Activated CD8-positive, alpha-beta memory T cell treated with anti-CD3 and anti-CD28 coated beads, Interleukin-2, amount 50 U/mL, for 4 hours (primary cell): ENCODE results near the gene CHD6.

Experiments used
- DNase-seq: peaks from one replicate; pipeline ENCODE4 v3.0.0-alpha.2; 2020

The CHD6 gene

GRCh38 chr20:41586772-41587171 is 31.4 kb downstream of the CHD6 start:
- no peak for DNase-seq

DNA sequence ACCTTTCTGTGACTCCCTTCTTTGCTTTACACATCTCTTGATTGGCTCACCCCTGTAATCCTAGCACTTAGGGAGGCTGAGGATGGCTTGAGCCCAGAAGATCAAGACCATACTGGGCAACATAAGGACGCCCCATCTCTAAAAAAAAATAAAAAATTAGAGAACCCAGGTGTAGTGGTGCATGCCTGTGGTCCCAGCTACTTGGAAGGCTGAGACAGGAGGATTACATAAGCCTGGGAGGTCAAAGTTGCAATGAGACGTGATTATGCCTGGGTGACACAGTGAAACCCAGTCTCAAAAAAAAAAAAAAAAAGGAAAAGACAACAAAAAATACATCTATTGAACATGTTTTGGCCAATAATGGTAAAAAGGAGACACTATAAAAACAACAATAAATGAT is 37.8 kb downstream of the CHD6 start:
- DNase-seq: no peak

- no peak for DNase-seq
Observed at GRCh38 chr20:41577129-41578009, 40.8 kb downstream of the CHD6 start.

DNA sequence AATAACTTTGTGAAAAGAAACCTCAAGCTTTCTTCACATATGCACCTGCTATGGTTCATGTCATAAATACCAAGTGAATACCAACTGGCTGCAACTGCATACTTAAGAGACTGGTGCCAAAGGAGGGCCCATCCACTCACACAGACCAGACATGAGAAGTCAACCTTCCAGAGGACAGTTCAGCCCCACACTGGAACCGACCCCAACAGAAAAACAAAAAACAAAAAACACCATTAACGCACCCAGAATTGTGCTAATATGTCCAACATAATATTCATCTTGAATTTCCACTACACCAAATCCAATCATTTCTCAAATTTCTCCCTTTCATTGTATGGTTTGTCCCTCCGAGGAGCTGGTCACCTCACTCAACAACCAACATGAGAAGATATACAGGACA is 42.8 kb downstream of the CHD6 start:
- no peak for DNase-seq

DNA sequence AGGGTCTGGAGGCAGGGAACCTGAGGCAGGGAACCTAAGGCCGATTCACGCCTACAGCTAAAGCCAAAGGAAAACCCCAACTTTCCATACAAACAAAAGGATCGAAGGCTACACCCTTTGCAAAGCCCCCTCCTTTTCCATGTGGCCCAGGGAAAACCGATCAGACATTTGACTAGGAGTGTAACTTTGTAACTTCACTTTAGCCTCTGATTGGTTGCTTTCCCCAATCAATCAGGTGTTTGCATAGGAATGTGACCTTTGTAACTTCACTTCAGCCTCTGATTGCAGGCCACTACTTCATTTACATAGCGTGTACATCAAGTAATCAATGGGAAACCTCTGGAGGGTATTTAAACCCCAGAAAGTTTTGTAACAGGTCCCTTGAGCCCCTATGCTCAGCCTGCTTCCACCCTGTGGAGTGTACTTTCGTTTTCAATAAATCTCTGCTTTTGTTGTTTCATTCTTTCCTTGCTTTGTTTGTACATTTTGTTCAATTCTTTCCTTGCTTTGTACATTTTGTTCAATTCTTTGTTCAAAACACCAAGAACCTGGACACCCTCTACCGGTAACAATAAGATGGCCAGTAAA is 43.3 kb downstream of the CHD6 start:
- no peak for DNase-seq

GRCh38 chr20:41573955-41574354 is 44.2 kb downstream of the CHD6 start:
- DNase-seq: no peak

GRCh38 chr20:41572010-41572572 is 46.1 kb downstream of the CHD6 start:
- no peak for DNase-seq

- no peak for DNase-seq
Observed at GRCh38 chr20:41571006-41571405, 47.2 kb downstream of the CHD6 start.

DNA sequence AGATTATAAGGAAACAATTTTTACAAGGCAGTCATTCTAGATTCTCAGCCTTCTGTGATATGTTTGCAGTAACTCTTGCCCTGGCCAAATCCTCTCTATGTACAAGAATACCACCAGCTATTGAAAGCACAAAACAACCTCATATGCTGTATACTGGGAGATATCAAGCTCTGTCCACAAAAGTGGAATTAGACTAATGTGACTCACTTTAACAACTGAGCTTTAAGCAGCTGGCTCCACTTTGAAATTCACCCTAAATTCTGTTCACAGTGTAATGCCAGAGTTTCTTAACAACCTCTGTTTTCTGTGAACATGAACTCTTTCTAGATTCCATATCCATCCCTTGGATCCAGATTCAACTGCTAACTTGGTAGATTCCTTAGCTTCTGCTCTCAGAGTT is 47.6 kb downstream of the CHD6 start:
- no peak for DNase-seq

DNA sequence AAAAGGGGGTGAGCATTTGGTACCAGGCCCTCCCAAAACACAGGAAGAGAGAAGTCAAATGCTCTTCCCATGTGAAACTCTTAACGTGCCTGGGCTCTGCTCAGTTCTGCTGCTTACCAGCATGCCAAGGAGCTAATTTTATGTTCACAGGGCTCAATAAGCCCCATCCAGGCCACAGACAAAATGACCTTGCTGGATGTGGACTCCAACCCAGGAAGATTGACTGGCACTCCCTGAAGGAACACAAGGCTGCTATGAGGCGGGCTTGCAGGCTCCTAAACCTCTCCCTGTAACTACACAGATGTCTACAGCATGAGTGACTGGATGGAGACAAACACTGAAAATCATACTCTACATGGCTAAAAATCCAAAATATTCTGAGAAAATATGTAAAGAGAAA is 50.6 kb downstream of the CHD6 start:
- DNase-seq: no peak

DNA sequence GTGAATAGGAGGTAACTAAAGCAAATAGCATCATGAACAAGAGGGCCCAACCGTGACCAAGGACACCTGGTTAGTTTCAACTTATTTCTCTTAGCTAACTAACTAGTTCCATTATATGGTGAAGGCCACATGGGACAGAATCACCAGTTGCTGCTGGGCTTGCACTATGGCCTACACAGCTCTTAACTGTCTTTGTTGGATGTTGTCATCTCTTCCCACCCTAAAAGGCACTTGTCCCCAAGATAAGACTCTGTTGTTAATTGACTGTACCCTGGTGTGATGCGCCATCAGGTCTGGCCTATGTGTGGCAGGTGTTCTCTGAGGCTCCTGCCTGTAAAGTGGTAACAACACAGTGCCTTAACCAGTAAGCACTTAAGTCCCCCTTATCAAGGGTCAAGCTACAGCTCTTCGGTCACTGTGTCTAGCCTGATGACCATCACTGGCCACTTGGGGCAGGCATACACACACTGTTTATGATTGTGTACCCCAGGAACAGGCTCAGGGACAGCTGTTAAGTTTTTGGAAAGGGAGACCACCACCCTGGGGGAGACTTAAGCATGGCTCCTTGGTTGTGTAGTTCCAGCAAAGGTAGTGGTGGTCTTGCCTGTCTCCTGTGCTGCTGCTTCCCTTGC is 51.2 kb downstream of the CHD6 start:
- no peak for DNase-seq

DNA sequence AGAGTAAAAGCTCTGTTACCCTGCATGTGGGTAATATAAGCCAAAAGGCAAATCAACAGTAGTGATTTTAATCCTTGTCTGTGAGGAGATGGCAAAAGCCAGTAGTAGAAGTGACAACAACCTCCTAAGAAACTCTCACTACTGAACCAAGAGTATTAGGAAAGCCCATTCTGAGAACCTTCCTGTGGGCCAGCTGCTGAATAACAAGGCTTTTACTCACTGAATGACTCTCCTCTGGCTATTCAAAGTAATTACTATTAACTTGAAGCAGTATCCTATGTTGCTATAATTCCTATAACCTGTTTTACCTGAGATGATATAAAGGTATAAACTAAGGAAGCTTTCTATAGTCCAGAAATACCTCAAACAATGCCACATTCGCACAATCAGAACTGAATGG is 55.1 kb downstream of the CHD6 start:
- DNase-seq: no peak

DNA sequence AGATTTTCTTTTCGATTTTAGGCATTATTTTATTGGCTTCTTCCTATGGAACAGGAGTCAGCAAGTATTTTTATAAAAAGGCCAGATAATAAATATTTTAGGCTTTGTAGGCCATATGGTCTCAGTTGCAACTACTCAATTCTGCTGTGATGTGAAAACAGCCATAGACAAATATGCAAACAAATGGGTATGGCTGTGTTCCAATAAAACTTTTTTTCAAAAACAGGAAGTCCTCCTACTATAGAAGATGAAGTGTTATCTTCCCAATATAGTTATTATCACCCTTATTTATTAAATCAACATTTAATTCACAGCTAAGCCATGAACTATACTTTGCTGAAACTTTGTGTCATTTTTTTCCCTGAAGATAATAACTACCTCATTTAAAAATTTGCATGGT is 57.2 kb downstream of the CHD6 start:
- DNase-seq: no peak

- no peak for DNase-seq
Observed at GRCh38 chr20:41559658-41560057, 58.5 kb downstream of the CHD6 start.

DNA sequence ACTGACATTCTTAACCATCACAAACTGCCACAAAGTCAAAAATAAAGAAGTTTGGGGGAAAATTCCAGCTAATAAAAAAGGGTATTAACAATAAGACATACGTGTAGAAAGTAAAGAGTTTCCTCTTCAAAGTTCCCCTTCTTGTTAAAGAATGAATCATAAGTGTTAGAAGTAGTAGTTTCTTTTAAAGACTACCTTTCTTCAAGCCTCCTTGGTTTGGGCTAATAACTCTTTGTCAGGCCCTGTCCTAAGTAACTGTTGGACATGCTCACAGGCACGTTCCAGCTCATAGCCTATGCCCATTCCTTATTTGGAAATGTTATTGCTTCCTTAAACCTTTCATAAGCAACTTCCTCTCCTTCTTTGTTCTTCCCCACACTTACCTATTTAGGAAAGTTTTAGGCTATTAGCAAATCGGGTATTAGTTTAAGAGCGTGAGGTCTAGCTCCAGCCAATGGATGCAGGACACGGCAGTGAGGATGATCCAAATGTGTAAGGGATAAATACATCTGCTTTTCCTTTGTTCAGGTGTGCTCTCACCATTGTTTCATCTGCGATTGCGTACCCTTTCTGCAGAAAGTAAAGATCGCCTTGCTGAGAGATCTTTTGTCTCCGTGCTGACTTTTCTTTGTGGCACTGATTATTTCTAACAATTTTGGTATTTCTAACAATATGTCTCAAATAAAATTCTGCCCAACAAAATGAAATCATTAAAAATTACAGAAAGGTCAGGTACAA is 64.9 kb downstream of the CHD6 start:
- no peak for DNase-seq

GRCh38 chr20:41552295-41553068 is 65.7 kb downstream of the CHD6 start:
- no peak for DNase-seq

GRCh38 chr20:41551011-41551705 is 67.0 kb downstream of the CHD6 start:
- no peak for DNase-seq

DNA sequence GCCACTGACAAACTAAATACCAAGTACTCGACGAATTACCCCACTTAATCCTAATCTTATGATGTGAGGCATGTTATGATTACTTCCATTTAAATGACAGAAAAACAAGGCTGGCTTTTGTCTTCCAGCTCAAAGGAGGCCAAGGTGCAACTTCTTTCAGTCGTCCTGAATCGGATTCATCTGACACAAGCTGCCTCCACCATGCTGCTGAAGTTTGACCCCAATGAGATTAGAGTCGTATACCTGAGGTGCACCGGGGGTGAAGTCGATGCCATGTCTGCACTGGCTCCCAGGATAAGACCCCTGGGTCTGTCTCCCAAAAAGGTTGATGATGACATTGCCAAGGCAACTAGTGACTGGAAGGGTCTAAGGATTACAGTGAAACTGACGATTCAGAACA is 71.0 kb downstream of the CHD6 start:
- DNase-seq: no peak

GRCh38 chr20:41546535-41546934 is 71.6 kb downstream of the CHD6 start:
- no peak for DNase-seq

DNA sequence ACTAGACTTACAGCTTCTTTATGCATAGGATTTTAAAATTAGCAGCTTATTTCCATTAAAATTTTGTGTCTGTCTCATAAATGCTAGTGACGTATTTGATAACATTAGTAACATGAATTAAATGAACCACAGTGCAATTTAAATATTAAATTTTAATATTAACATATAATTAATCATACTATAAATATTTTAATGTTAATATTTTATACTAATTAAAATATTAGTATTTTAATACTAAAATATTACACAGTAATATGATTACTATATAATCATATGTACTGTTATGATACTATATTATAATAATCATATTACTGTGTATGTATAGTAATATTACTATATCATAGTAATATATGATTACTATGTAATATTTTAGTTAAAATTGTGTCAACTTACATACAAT is 73.7 kb downstream of the CHD6 start:
- DNase-seq: no peak

DNA sequence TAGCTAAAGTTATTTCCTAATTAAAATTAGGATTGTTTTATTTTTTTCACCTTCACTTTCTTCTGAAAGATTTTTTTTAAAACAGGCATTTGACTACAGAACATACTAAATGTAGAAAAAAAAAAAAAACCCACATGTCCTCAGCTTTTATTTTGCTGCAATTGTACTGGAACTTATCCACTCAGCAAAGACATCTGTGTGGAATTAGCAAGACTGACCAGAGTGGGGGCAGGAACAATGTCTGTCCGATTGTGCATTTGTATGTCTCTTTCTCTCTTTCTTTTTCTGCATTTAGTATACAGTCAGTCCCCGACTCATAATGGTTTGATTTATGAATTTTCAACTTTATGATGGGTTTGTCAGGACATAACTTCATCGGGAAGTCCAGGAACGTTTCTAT is 77.3 kb downstream of the CHD6 start:
- DNase-seq: no peak

DNA sequence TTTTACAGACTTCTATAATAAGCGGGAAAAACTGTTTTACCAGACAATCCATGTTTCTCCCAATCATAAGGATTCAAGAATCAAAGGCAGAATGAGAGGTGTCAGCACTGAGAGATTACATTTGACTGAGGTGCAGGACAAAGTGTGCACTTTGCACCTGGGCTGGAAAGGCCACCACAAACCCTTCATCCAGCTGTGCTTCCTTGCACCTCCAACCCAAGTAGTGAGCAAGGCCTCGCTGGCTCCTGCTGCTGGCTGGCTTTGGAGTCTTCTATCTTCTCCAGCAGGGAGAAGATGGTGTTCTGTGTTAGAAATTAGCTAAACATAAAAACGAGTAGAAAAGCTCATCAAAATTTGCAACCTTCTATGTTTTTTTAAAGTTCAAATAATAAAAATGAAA is 77.7 kb downstream of the CHD6 start:
- DNase-seq: no peak
